K562 (cell line): ENCODE results near the gene LRRC3C. TPM values are rescaled to one million over a fixed set of nuclear protein-coding genes. Genes with fewer than 3 reads are reported as not detected.
A peak's percentile ranks its signal among the peaks of the same experiment; 100 is the strongest.

Source experiments
- ATAC-seq: fragments of 200-7000 bp; cut with Tn5 transposase; 3 replicates; pipeline ENCODE4 v1.9.1; 2020; ENCODE audit warnings: moderate library complexity
- BruUV-seq: library from RNA; stranded (reverse); fragments of 400-500 nt; replicated peaks from 2 replicates; lab custom pipeline; 2021; lab: Mats Ljungman, UMichigan
- CTCF ChIA-PET: fragments of 300-600 bp; formaldehyde crosslinking; extraction: SDS; loops from one replicate; lab custom pipeline; 2021; ENCODE audit warnings: low intra/inter-chr PET ratio; lab: Yijun Ruan, JAX
- POLR2A ChIA-PET: fragments of 300-600, 350-650 bp; sonication (Branson Sonifier 250); formaldehyde crosslinking; extraction: SDS; loops from one replicate; lab custom pipeline; 2021; ENCODE audit warnings: antibody characterized with exemption, inconsistent platforms; lab: Yijun Ruan, JAX
- DNase-seq, 4 experiments: peaks; one replicate each; pipeline versions ENCODE4 v3.0.0 to v3.0.0-alpha.2; 2011 to 2018; ENCODE audit warnings: low spot score in 3 of 4, mixed read lengths in 3 of 4; ENCODE audit errors: extremely low read depth in 1 of 4
- FAIRE-seq: peaks from 2 replicates; lab custom pipeline; 2011; peaks lifted over from hg19 to GRCh38; lab: Jason Lieb, UNC
- H2AFZ ChIP-seq: 2 replicates; pipeline ENCODE4 v1.6.0; 2011; ENCODE audit warnings: low read depth, low read length, control low read depth, inconsistent platforms
- H3K27ac ChIP-seq: fragments of 200-600 bp; 3 replicates; pipeline ENCODE4 v1.8.0; 2011; ENCODE audit warnings: low read depth, mild to moderate bottlenecking, control low read depth, inconsistent platforms, low read length, moderate library complexity, mixed read lengths; ENCODE audit errors: extremely low read depth
- H3K27me3 ChIP-seq, 2 experiments: fragments of 300-600 bp in 1 of 2; 2 replicates in 1 of 2; 3 replicates in 1 of 2; pipeline versions ENCODE4 v1.6.0 to v1.8.0; 2011; ENCODE audit warnings: inconsistent platforms in 2 of 2, low read length in 2 of 2, mild to moderate bottlenecking in 1 of 2, mixed read lengths in 1 of 2, moderate library complexity in 1 of 2; ENCODE audit not compliant: control insufficient read depth in 2 of 2, insufficient read depth in 2 of 2
- H3K36me3 ChIP-seq: fragments of 300-600 bp; 3 replicates; pipeline ENCODE4 v1.8.0; 2011; ENCODE audit warnings: mild to moderate bottlenecking, low read length, inconsistent platforms; ENCODE audit not compliant: control insufficient read depth, insufficient read depth
- H3K4me1 ChIP-seq, 2 experiments: fragments of 200-600 bp in 1 of 2; replicated peaks in 1 of 2; 2 replicates in 1 of 2; 3 replicates in 1 of 2; pipeline versions ENCODE4 v1.5.1 to v1.8.0; 2011; ENCODE audit warnings: inconsistent platforms in 2 of 2, low read length in 2 of 2, mild to moderate bottlenecking in 1 of 2, mixed read lengths in 1 of 2, moderate library complexity in 1 of 2; ENCODE audit not compliant: control insufficient read depth in 2 of 2, insufficient read depth in 2 of 2
- H3K4me2 ChIP-seq: 2 replicates; pipeline ENCODE4 v1.6.1; 2011; ENCODE audit warnings: low read length, control low read depth, inconsistent platforms, mixed read lengths; ENCODE audit not compliant: insufficient read depth
- H3K4me3 ChIP-seq: fragments of 200-600 bp; sonication (generic), shearing (Covaris generic); 2 replicates; pipeline ENCODE4 v1.5.1; 2016; ENCODE audit warnings: control low read depth, inconsistent platforms
- H3K79me2 ChIP-seq: fragments of 200-600 bp; 3 replicates; pipeline ENCODE4 v1.8.0; 2011; ENCODE audit warnings: low read length, inconsistent platforms; ENCODE audit not compliant: control insufficient read depth, insufficient read depth
- H3K9ac ChIP-seq, 2 experiments: 2 replicates each; pipeline versions ENCODE4 v1.6.0 to v1.6.1; 2011; ENCODE audit warnings: low read depth in 2 of 2, low read length in 2 of 2, control low read depth in 1 of 2, inconsistent platforms in 1 of 2, mild to moderate bottlenecking in 1 of 2, mixed read lengths in 1 of 2; ENCODE audit not compliant: insufficient read depth in 1 of 2
- H3K9me1 ChIP-seq: one replicate; pipeline ENCODE4 v1.6.0; 2011; ENCODE audit warnings: inconsistent platforms, mild to moderate bottlenecking, low read length, moderate library complexity; ENCODE audit not compliant: control insufficient read depth, insufficient read depth
- H3K9me3 ChIP-seq: replicated peaks from 2 replicates; pipeline ENCODE4 v1.5.1; 2011; ENCODE audit warnings: low read depth, low read length, inconsistent platforms; ENCODE audit not compliant: control insufficient read depth, insufficient read depth
- H4K20me1 ChIP-seq: replicated peaks from 2 replicates; pipeline ENCODE4 v1.6.1; 2011; ENCODE audit warnings: low read length, inconsistent platforms, mixed read lengths; ENCODE audit not compliant: control insufficient read depth, insufficient read depth
- DACH1 ChIP-seq: fragments of 450-650 bp; IDR thresholded peaks from 2 replicates; pipeline ENCODE4 v1.6.1; 2018; ENCODE audit not compliant: partially characterized antibody
- FOSL1 ChIP-seq: fragments of 200-800 bp; sonication (Bioruptor generic); conservative IDR thresholded peaks from 2 replicates; pipeline ENCODE4 v1.6.1; 2016; ENCODE audit warnings: missing genetic modification characterization, missing compliant biosample characterization
- HDAC8 ChIP-seq: fragments of 450-650 bp; IDR thresholded peaks from 2 replicates; pipeline ENCODE4 v1.6.1; 2016; ENCODE audit warnings: mild to moderate bottlenecking, missing genetic modification characterization, moderate library complexity, missing compliant biosample characterization
- SIN3A ChIP-seq, 2 experiments: fragments of 150-350 bp in 1 of 2; IDR thresholded peaks; 2 replicates each; pipeline ENCODE4 v1.6.1; 2011 to 2016; ENCODE audit warnings: borderline replicate concordance in 2 of 2, low read depth in 2 of 2, low read length in 2 of 2, mild to moderate bottlenecking in 2 of 2, moderate library complexity in 2 of 2; ENCODE audit not compliant: control insufficient read depth in 1 of 2
- ZKSCAN8 ChIP-seq: fragments of 200-800 bp; sonication (Bioruptor generic); IDR thresholded peaks from 2 replicates; pipeline ENCODE4 v1.6.1; 2016; ENCODE audit warnings: missing genetic modification characterization, missing compliant biosample characterization
- ZNF79 ChIP-seq: fragments of 250-450 bp; sonication (Bioruptor Pico); IDR thresholded peaks from 2 replicates; pipeline ENCODE4 v1.4.0; 2020; ENCODE audit warnings: low read depth, mild to moderate bottlenecking, moderate library complexity
- WGBS: fragments of 100-300 bp; shearing (Covaris generic); methylation state at CpG from one replicate; pipeline ENCODE4 v1.1.6; 2016; ENCODE audit warnings: low coverage, mixed read lengths; ENCODE audit not compliant: insufficient coverage; ENCODE audit errors: missing lambda C conversion rate; 5-methylcytosine and 5-hydroxymethylcytosine counted together
- in situ Hi-C: fragments of 300-500 bp; cut with MboI; formaldehyde crosslinking; loops from 4 replicates; pipeline ENCODE4 v1.15.0; 2018; ENCODE audit warnings: inconsistent platforms, mixed read lengths
- intact Hi-C: fragments of 100-400 bp; cut with micrococcal nuclease; formaldehyde crosslinking; loops from 2 replicates; pipeline ENCODE4 v1.14.2; 2022
- polyA plus RNA-seq, 8 experiments: library from polyadenylated mRNA; depleted of rRNA in 4 of 8; stranded (reverse) in 5 of 8; unstranded in 3 of 8; fragments of >200 nt; fragmentation: Nextera tagmentation in 2 of 8; fragmentation: Illumina TruSeq in 1 of 8; extraction: Ambion mirVana in 2 of 8; extraction: Trizol in 1 of 8; gene quantifications; 2 replicates each; pipeline versions ENCODE4 v1.2.1 to v1.2.3, GENCODE V29; 2011 to 2014; ENCODE audit warnings: inconsistent platforms in 1 of 8, missing spikeins in 1 of 8
- total RNA-seq, 7 experiments: library from RNA; depleted of rRNA in 6 of 7; stranded (reverse); fragments of >200 nt in 6 of 7; fragmentation: Illumina TruSeq in 2 of 7; extraction: Trizol in 2 of 7; gene quantifications; 2 replicates each; pipeline versions ENCODE4 v1.2.1 to v1.2.3, GENCODE V29; 2011 to 2021; ENCODE audit warnings: low replicate concordance in 1 of 7

The LRRC3C gene
- total and polyA plus RNA-seq, 9 of the 15 experiments (the other 6 are each of a cell fraction or from before 2014, with no cell fraction given): not detected

- Histone ChIP-seq H3K27me3 (no peaks in the 10 kb centered on the region), H3K27ac (no peak overlapping the region), H3K9ac (peak overlapping the region in 1 of 2 experiments; percentile 43; a peak in 1 of 4 replicates), H2AFZ (peak overlapping the region; percentile 43; the same call in 1 of the 2 replicates), H3K36me3 (no peaks in the 10 kb centered on the region), H3K79me2 (no peaks in the 10 kb centered on the region), H3K4me3 (no peak overlapping the region), H3K4me2 (no peak overlapping the region), H3K9me3 (no peaks in the 10 kb centered on the region), H4K20me1 (0 out of 2 replicates have a peak, but pooled peaks cover 3% of the 10 kb centered on the region), H3K9me1 (no peaks in the 10 kb centered on the region), H3K4me1 (peaks cover 20 to 21% of the 10 kb centered on the region in 2 experiments)
- DNase-seq: peak in 1 of 4 experiments; percentile 30
- 0 out of 3 replicates have a peak, but pooled peaks have one; percentile 30 for ATAC-seq
- BruUV-seq: no TSS peak
- POLR2A ChIA-PET: no interaction called here
- intact Hi-C loops (no loop called here), in situ Hi-C loops (no loop called here)
- 38% methylated on average over 3 of the region's 3 CpGs for WGBS
- CTCF ChIA-PET: no interaction called here
- TF ChIP-seq ZKSCAN8: no peak
- no peak for TF ChIP-seq HDAC8 (tag)
- no peak for TF ChIP-seq SIN3A (IDR thresholded peaks at IDR 0.05; ENCODE audit: borderline replicate concordance in 2 of 2, control insufficient read depth in 1 of 2, low read depth in 2 of 2, low read length in 2 of 2)
- TF ChIP-seq FOSL1 (tag): 0 out of 2 replicates have a peak, but pooled peaks have one; percentile 19
- TF ChIP-seq DACH1: peak; percentile 21
- no peak for TF ChIP-seq ZNF79 (CRISPR knock-in tag)
- TF ChIP-seq, all 486 proteins: peak for 2
- FAIRE-seq: peak; percentile 62
Observed at GRCh38 chr17:39935909-39936308, 8.4 kb downstream of the LRRC3C start.
